Neuronal stem cell (in vitro differentiated cells): ENCODE data around the gene AKR1E2. TPM values are rescaled to one million over a fixed set of nuclear protein-coding genes. Genes with fewer than 3 reads are reported as not detected.

ENCODE experiments used
- DNase-seq: peaks from one replicate; pipeline ENCODE4 v3.0.0-alpha.2; 2013; ENCODE audit warnings: low spot score
- H2AFZ ChIP-seq: one replicate; pipeline ENCODE4 v1.6.1; 2013; ENCODE audit warnings: mild to moderate bottlenecking, low read length, inconsistent platforms
- H2AK5ac ChIP-seq: 2 replicates; pipeline ENCODE4 v1.6.1; 2013; ENCODE audit warnings: low read depth, mild to moderate bottlenecking, inconsistent platforms, low read length, moderate library complexity, mixed read lengths
- H2BK120ac ChIP-seq: 2 replicates; pipeline ENCODE4 v1.6.1; 2013; ENCODE audit warnings: low read depth, mild to moderate bottlenecking, inconsistent platforms, low read length, moderate library complexity, mixed read lengths
- H2BK12ac ChIP-seq: one replicate; pipeline ENCODE4 v1.6.1; 2013; ENCODE audit warnings: low read length, inconsistent platforms
- H2BK15ac ChIP-seq: 2 replicates; pipeline ENCODE4 v1.6.1; 2013; ENCODE audit warnings: mild to moderate bottlenecking, low read length, inconsistent platforms, mixed read lengths
- H2BK5ac ChIP-seq: one replicate; pipeline ENCODE4 v1.6.1; 2013; ENCODE audit warnings: inconsistent platforms, mild to moderate bottlenecking, low read length, moderate library complexity
- H3K14ac ChIP-seq: one replicate; pipeline ENCODE4 v1.6.1; 2013; ENCODE audit warnings: low read length, inconsistent platforms
- H3K18ac ChIP-seq: 2 replicates; pipeline ENCODE4 v1.6.1; 2013; ENCODE audit warnings: low read length, inconsistent platforms
- H3K23ac ChIP-seq: 2 replicates; pipeline ENCODE4 v1.6.1; 2013; ENCODE audit warnings: low read depth, mild to moderate bottlenecking, mixed read lengths, low read length, inconsistent platforms; ENCODE audit not compliant: poor library complexity
- H3K27ac ChIP-seq: replicated peaks from 3 replicates; pipeline ENCODE4 v1.5.1; 2013; ENCODE audit warnings: low read length, inconsistent platforms
- H3K27me3 ChIP-seq, 3 experiments: 2 replicates each; pipeline ENCODE4 v1.6.1; 2013; ENCODE audit warnings: low read length in 3 of 3, mild to moderate bottlenecking in 2 of 3, inconsistent platforms in 1 of 3, low read depth in 1 of 3, mixed read lengths in 1 of 3, moderate library complexity in 1 of 3; ENCODE audit not compliant: control insufficient read depth in 3 of 3, insufficient read depth in 3 of 3
- H3K36me3 ChIP-seq, 2 donors: replicated peaks in 1 of 2; 2 replicates each; pipeline ENCODE4 v1.6.1; 2013; ENCODE audit warnings: low read length in 2 of 2; ENCODE audit not compliant: control insufficient read depth in 2 of 2, insufficient read depth in 2 of 2
- H3K4ac ChIP-seq: 2 replicates; pipeline ENCODE4 v1.6.1; 2013; ENCODE audit warnings: inconsistent platforms, mild to moderate bottlenecking, low read length, moderate library complexity
- H3K4me1 ChIP-seq, 2 donors: 1 replicate in 1 of 2; 2 replicates in 1 of 2; pipeline ENCODE4 v1.6.1; 2013; ENCODE audit warnings: low read length in 2 of 2, low read depth in 1 of 2; ENCODE audit not compliant: control insufficient read depth in 2 of 2, insufficient read depth in 1 of 2
- H3K4me2 ChIP-seq: one replicate; pipeline ENCODE4 v1.6.1; 2013; ENCODE audit warnings: mild to moderate bottlenecking, low read length, inconsistent platforms; ENCODE audit not compliant: insufficient read depth, poor library complexity, severe bottlenecking
- H3K4me3 ChIP-seq, 2 donors: 2 replicates each; pipeline ENCODE4 v1.5.1; 2013; ENCODE audit warnings: low read length in 2 of 2, mild to moderate bottlenecking in 2 of 2, inconsistent platforms in 1 of 2, moderate library complexity in 1 of 2
- H3K79me1 ChIP-seq: one replicate; pipeline ENCODE4 v1.6.1; 2013; ENCODE audit warnings: low read depth, mild to moderate bottlenecking, inconsistent platforms, low read length, moderate library complexity
- H3K9ac ChIP-seq: one replicate; pipeline ENCODE4 v1.6.1; 2013; ENCODE audit warnings: mild to moderate bottlenecking, low read depth, low read length, inconsistent platforms; ENCODE audit not compliant: poor library complexity
- H3K9me3 ChIP-seq, 2 donors: replicated peaks in 1 of 2; 2 replicates each; pipeline versions ENCODE3 to v1.6.1; 2013; ENCODE audit warnings: low read length in 2 of 2, mild to moderate bottlenecking in 2 of 2, inconsistent platforms in 1 of 2, low read depth in 1 of 2, mixed read lengths in 1 of 2, moderate library complexity in 1 of 2; ENCODE audit not compliant: control insufficient read depth in 2 of 2, insufficient read depth in 1 of 2
- H4K8ac ChIP-seq: one replicate; pipeline ENCODE4 v1.6.1; 2013; ENCODE audit warnings: low read depth, mild to moderate bottlenecking, inconsistent platforms, low read length, moderate library complexity
- H4K91ac ChIP-seq: one replicate; pipeline ENCODE4 v1.6.1; 2013; ENCODE audit warnings: low read length, low read depth, mild to moderate bottlenecking, inconsistent platforms; ENCODE audit not compliant: poor library complexity
- WGBS, 2 donors: extraction: QIAGEN DNeasy Blood & Tissue Kit; methylation state at CpG; one replicate each; pipeline ENCODE4 v1.1.7; 2013; ENCODE audit warnings: missing lambda C conversion rate in 2 of 2, mixed read lengths in 1 of 2; ENCODE audit not compliant: insufficient read length in 2 of 2, insufficient replicate concordance in 1 of 2; ENCODE audit errors: extremely low coverage in 2 of 2; 5-methylcytosine and 5-hydroxymethylcytosine counted together
- polyA plus RNA-seq, 2 experiments: library from polyadenylated mRNA; stranded (reverse); fragments of 200-250 nt; gene quantifications; one replicate each; pipeline ENCODE4 v1.2.3, GENCODE V29; 2013

AKR1E2 gene
- polyA plus RNA-seq (2013, experiment 1 of 2) = 1.2 TPM
- 1.1 TPM for polyA plus RNA-seq (2013, experiment 2 of 2)

GRCh38 chr10:4825868-4826791 is at the start of gene AKR1E2:
Gene AKR1E2 (plus strand): TSS chr10:4826207. CDS start chr10:4826325, 118 bp downstream.
- Histone ChIP-seq H3K79me1 (no peaks in the 10 kb centered on the region), H3K4me3 (peak within 1 kb of the TSS in 1 of 2 donors; percentile 77), H2BK120ac (no peak within 1 kb of the TSS), H3K4me1 (peaks cover 0 to 4% of the 10 kb centered on the region in 2 donors), H3K9ac (peak within 1 kb of the TSS; percentile 63), H4K8ac (peak within 1 kb of the TSS; percentile 58), H3K4ac (peak within 1 kb of the TSS; percentile 80), H3K9me3 (peaks cover 0 to 5% of the 10 kb centered on the region in 2 donors), H4K91ac (no peak within 1 kb of the TSS), H3K27me3 (peaks cover 0 to 36% (median 4%) of the 10 kb centered on the region in 3 experiments), H2AFZ (peak within 1 kb of the TSS; percentile 77), H2BK5ac (no peak within 1 kb of the TSS), H3K27ac (peak within 1 kb of the TSS; percentile 63), H3K36me3 (no peaks in the 10 kb centered on the region), H3K18ac (peak within 1 kb of the TSS; percentile 89), H3K4me2 (peak within 1 kb of the TSS; percentile 60), H3K14ac (peak within 1 kb of the TSS; percentile 75), H2BK15ac (peak within 1 kb of the TSS; percentile 78), H3K23ac (peak within 1 kb of the TSS; percentile 98), H2AK5ac (peak within 1 kb of the TSS; percentile 85), H2BK12ac (peak within 1 kb of the TSS; percentile 89)
- DNase-seq = peak; percentile 64
- WGBS, 2 donors = no CpG with 5 or more reads among the region's 87 CpGs

GRCh38 chr10:4776234-4776638 is 49.8 kb upstream of the AKR1E2 start:
- Histone ChIP-seq H2BK12ac (no peak overlapping the region), H3K23ac (no peak overlapping the region), H3K27ac (no peak overlapping the region), H2AK5ac (no peak overlapping the region), H3K27me3 (no peaks in the 10 kb centered on the region), H3K4ac (no peak overlapping the region), H2BK15ac (no peak overlapping the region), H2BK120ac (no peak overlapping the region), H3K79me1 (no peaks in the 10 kb centered on the region), H2BK5ac (no peak overlapping the region), H4K91ac (no peak overlapping the region), H3K18ac (no peak overlapping the region), H3K4me1 (no peaks in the 10 kb centered on the region), H3K36me3 (no peaks in the 10 kb centered on the region), H3K4me3 (no peak overlapping the region), H3K14ac (no peak overlapping the region), H3K9me3 (no peaks in the 10 kb centered on the region), H4K8ac (no peak overlapping the region), H3K4me2 (no peak overlapping the region), H2AFZ (no peak overlapping the region), H3K9ac (no peak overlapping the region)
- DNase-seq = no peak
- WGBS, 2 donors = no CpG with 5 or more reads among the region's 2 CpGs

DNA sequence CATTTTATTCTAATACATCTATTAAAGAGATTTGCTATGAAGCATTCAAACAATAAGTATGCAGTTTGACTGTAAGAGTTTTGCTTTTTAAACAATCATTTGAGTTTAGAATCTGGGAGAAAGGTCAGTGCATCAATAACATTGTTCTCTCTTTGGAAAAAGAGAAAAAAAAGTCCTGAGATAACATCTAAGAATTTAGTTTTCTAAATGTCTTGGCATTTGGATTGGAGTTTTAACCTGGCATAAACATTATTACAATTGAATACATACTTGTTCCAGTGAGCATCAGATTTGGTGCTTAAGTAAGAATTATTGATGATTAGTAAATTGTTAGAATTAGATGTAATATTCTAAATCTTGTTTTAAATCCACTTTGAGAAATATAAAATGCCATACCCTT is 47.2 kb upstream of the AKR1E2 start:
- H3K14ac ChIP-seq = no peak overlapping the region
- no peak overlapping the region for H2BK120ac ChIP-seq
- H3K23ac ChIP-seq = no peak overlapping the region
- H3K36me3 ChIP-seq = no peaks in the 10 kb centered on the region
- no peaks in the 10 kb centered on the region for H3K9me3 ChIP-seq
- no peak overlapping the region for H3K18ac ChIP-seq
- no peak overlapping the region for H3K9ac ChIP-seq
- H2AFZ ChIP-seq = no peak overlapping the region
- no peak overlapping the region for H3K27ac ChIP-seq
- DNase-seq = no peak
- no peak overlapping the region for H3K4ac ChIP-seq
- H3K4me2 ChIP-seq = no peak overlapping the region
- H3K4me1 ChIP-seq = no peaks in the 10 kb centered on the region
- no peak overlapping the region for H2AK5ac ChIP-seq
- no peak overlapping the region for H2BK15ac ChIP-seq
- no peaks in the 10 kb centered on the region for H3K79me1 ChIP-seq
- H4K91ac ChIP-seq = no peak overlapping the region
- H3K4me3 ChIP-seq = no peak overlapping the region
- no peak overlapping the region for H4K8ac ChIP-seq
- H3K27me3 ChIP-seq = no peaks in the 10 kb centered on the region
- no peak overlapping the region for H2BK12ac ChIP-seq
- no peak overlapping the region for H2BK5ac ChIP-seq

- H3K14ac ChIP-seq = no peak overlapping the region
- no peak overlapping the region for H3K9ac ChIP-seq
- no peak overlapping the region for H3K4me2 ChIP-seq
- H3K27me3 ChIP-seq = no peaks in the 10 kb centered on the region
- no peak overlapping the region for H2AK5ac ChIP-seq
- H3K27ac ChIP-seq = no peak overlapping the region
- no peak overlapping the region for H3K18ac ChIP-seq
- H3K4me1 ChIP-seq = no peaks in the 10 kb centered on the region
- no peak overlapping the region for H4K8ac ChIP-seq
- no peak overlapping the region for H2BK120ac ChIP-seq
- no peak overlapping the region for H2AFZ ChIP-seq
- H2BK15ac ChIP-seq = no peak overlapping the region
- H3K4ac ChIP-seq = no peak overlapping the region
- no peak overlapping the region for H3K23ac ChIP-seq
- no peak overlapping the region for H2BK5ac ChIP-seq
- no peaks in the 10 kb centered on the region for H3K36me3 ChIP-seq
- H4K91ac ChIP-seq = no peak overlapping the region
- no peak overlapping the region for H2BK12ac ChIP-seq
- H3K79me1 ChIP-seq = no peaks in the 10 kb centered on the region
- no peaks in the 10 kb centered on the region for H3K9me3 ChIP-seq
- no CpG with 5 or more reads among the region's 2 CpGs for WGBS, 2 donors
- H3K4me3 ChIP-seq = no peak overlapping the region
- no peak for DNase-seq
Measured at GRCh38 chr10:4780091-4780490, 45.9 kb upstream of the AKR1E2 start.
